ENCODE data around the gene SLC13A2. TPM values are rescaled to one million over a fixed set of nuclear protein-coding genes. Genes with fewer than 3 reads are reported as not detected.

Gene SLC13A2
- total RNA-seq, 1 experiment from 2014 or later: not detected

- ChIA-PET CTCF (interaction anchor here (0.6 kb wide), 1 partner anchor 110 kb away, joined by 3 read pairs; no protein-coding TSS in a partner anchor), POLR2A (no interaction called here)
- H3K36me3 ChIP-seq (ENCODE audit: control insufficient read depth, insufficient read depth, low read length): no peaks in the 10 kb centered on the region
- H3K4me3 ChIP-seq (ENCODE audit: low read depth in 2 of 2, low read length in 2 of 2): no peak overlapping the region
- no TSS peak for BruUV-seq (replicated peaks)
- intact Hi-C loops (cut with micrococcal nuclease; ENCODE audit: unreplicated experiment) (no loop called here), in situ Hi-C loops (cut with HindIII; ENCODE audit: low pct_unique_long_range_greater_than_20kb, low sequenced_read_pairs) (no loop called here)
- H3K27ac ChIP-seq (ENCODE audit: low read length): no peak overlapping the region
- DNase-seq (ENCODE audit: low read depth, low spot score): no peak
- no peak for TF ChIP-seq CTCF (IDR thresholded peaks at IDR 0.05)
- no peak for TF ChIP-seq SIN3A (IDR thresholded peaks at IDR 0.05; ENCODE audit: borderline replicate concordance, insufficient read depth, low read depth, low read length)
- H3K27me3 ChIP-seq (ENCODE audit: control insufficient read depth, insufficient read depth, low read length): peaks cover 2% of the 10 kb centered on the region
- H3K4me1 ChIP-seq (ENCODE audit: control insufficient read depth, insufficient read depth, low read length): no peaks in the 10 kb centered on the region
- ATAC-seq: peak; percentile 54
- H3K9me3 ChIP-seq (ENCODE audit: control insufficient read depth, insufficient read depth, low read depth, low read length): no peaks in the 10 kb centered on the region
These were observed 28.2 kb downstream of the SLC13A2 start for GRCh38 chr17:28501421-28502284.

GRCh38 chr17:28503420-28503819, 30.0 kb downstream of the SLC13A2 start:
- Histone ChIP-seq H3K9me3 (ENCODE audit: control insufficient read depth, insufficient read depth, low read depth, low read length) (no peaks in the 10 kb centered on the region), H3K4me3 (ENCODE audit: low read depth in 2 of 2, low read length in 2 of 2) (no peak overlapping the region), H3K27ac (ENCODE audit: low read length) (no peak overlapping the region), H3K4me1 (ENCODE audit: control insufficient read depth, insufficient read depth, low read length) (no peaks in the 10 kb centered on the region), H3K27me3 (ENCODE audit: control insufficient read depth, insufficient read depth, low read length) (peaks cover 5% of the 10 kb centered on the region), H3K36me3 (ENCODE audit: control insufficient read depth, insufficient read depth, low read length) (no peaks in the 10 kb centered on the region)
- intact Hi-C loops (cut with micrococcal nuclease; ENCODE audit: unreplicated experiment): no loop called here
- CTCF ChIA-PET: interaction anchor here (0.6 to 1.0 kb wide), 2 partner anchors 9 to 213 kb away, joined by 3 to 8 read pairs; no protein-coding TSS in a partner anchor
- DNase-seq (ENCODE audit: low read depth, low spot score) (no peak), ATAC-seq (no peak)
- no TSS peak for BruUV-seq (replicated peaks)
- POLR2A ChIA-PET: interaction anchor here (0.6 kb wide), 1 partner anchor 75 kb away, joined by 5 read pairs; no protein-coding TSS in a partner anchor
- TF ChIP-seq CTCF (IDR thresholded peaks at IDR 0.05) (no peak), TCF7L2 (IDR thresholded peaks at IDR 0.05; ENCODE audit: low read depth, low read length) (no peak), REST (IDR thresholded peaks at IDR 0.05; ENCODE audit: insufficient read depth in 1 of 2, low read depth in 2 of 2, low read length in 1 of 2) (no peak), SIN3A (IDR thresholded peaks at IDR 0.05; ENCODE audit: borderline replicate concordance, insufficient read depth, low read depth, low read length) (no peak), POLR2AphosphoS5 (IDR thresholded peaks at IDR 0.05; ENCODE audit: low read depth, low read length) (no peak)
- in situ Hi-C loops (cut with HindIII; ENCODE audit: low pct_unique_long_range_greater_than_20kb, low sequenced_read_pairs): no loop called here
